ENCODE measurements around the gene MGAT1.

Gene MGAT1

GRCh38 chr5:180799902-180800801, 2.5 kb downstream of the MGAT1 start:
- H3K4me1 ChIP-seq (ENCODE audit: control insufficient read depth, insufficient read depth, low read length): peaks cover 83% of the 10 kb centered on the region
- no peaks in the 10 kb centered on the region for H3K9me3 ChIP-seq (ENCODE audit: control insufficient read depth, low read length)
- peak; percentile 70 for DNase-seq (ENCODE audit: low read depth)
- peaks cover 20% of the 10 kb centered on the region for H3K36me3 ChIP-seq (ENCODE audit: control insufficient read depth, insufficient read depth, low read length, severe bottlenecking)
- peak overlapping the region; percentile 98 for H3K4me3 ChIP-seq (ENCODE audit: low read length)
- peak overlapping the region; percentile 100 for H3K9ac ChIP-seq (ENCODE audit: low read length)
- H3K27me3 ChIP-seq (replicated peaks; ENCODE audit: control insufficient read depth, insufficient read depth, low read length): no peaks in the 10 kb centered on the region

- no peaks in the 10 kb centered on the region for H3K27me3 ChIP-seq (replicated peaks; ENCODE audit: control insufficient read depth, insufficient read depth, low read length)
- DNase-seq (ENCODE audit: low read depth): no peak
- peak overlapping the region; percentile 100 for H3K9ac ChIP-seq (ENCODE audit: low read length)
- H3K4me1 ChIP-seq (ENCODE audit: control insufficient read depth, insufficient read depth, low read length): peaks cover 80% of the 10 kb centered on the region
- peaks cover 27% of the 10 kb centered on the region for H3K36me3 ChIP-seq (ENCODE audit: control insufficient read depth, insufficient read depth, low read length, severe bottlenecking)
- no peaks in the 10 kb centered on the region for H3K9me3 ChIP-seq (ENCODE audit: control insufficient read depth, low read length)
- peak overlapping the region; percentile 98 for H3K4me3 ChIP-seq (ENCODE audit: low read length)
These were observed 3.4 kb downstream of the MGAT1 start for GRCh38 chr5:180799194-180799593.

- H3K4me1 ChIP-seq (ENCODE audit: control insufficient read depth, insufficient read depth, low read length): peaks cover 70% of the 10 kb centered on the region
- DNase-seq (ENCODE audit: low read depth): no peak
- H3K9ac ChIP-seq (ENCODE audit: low read length): peak overlapping the region; percentile 47
- H3K9me3 ChIP-seq (ENCODE audit: control insufficient read depth, low read length): no peaks in the 10 kb centered on the region
- peaks cover 32% of the 10 kb centered on the region for H3K36me3 ChIP-seq (ENCODE audit: control insufficient read depth, insufficient read depth, low read length, severe bottlenecking)
- H3K27me3 ChIP-seq (replicated peaks; ENCODE audit: control insufficient read depth, insufficient read depth, low read length): no peaks in the 10 kb centered on the region
- H3K4me3 ChIP-seq (ENCODE audit: low read length): peak overlapping the region; percentile 36
These were observed 4.4 kb downstream of the MGAT1 start for GRCh38 chr5:180798193-180798592.

- peaks cover 67% of the 10 kb centered on the region for H3K4me1 ChIP-seq (ENCODE audit: control insufficient read depth, insufficient read depth, low read length)
- no peaks in the 10 kb centered on the region for H3K9me3 ChIP-seq (ENCODE audit: control insufficient read depth, low read length)
- H3K27me3 ChIP-seq (replicated peaks; ENCODE audit: control insufficient read depth, insufficient read depth, low read length): no peaks in the 10 kb centered on the region
- H3K9ac ChIP-seq (ENCODE audit: low read length): peak overlapping the region; percentile 47
- peaks cover 37% of the 10 kb centered on the region for H3K36me3 ChIP-seq (ENCODE audit: control insufficient read depth, insufficient read depth, low read length, severe bottlenecking)
- H3K4me3 ChIP-seq (ENCODE audit: low read length): peak overlapping the region; percentile 36
- no peak for DNase-seq (ENCODE audit: low read depth)
These were observed 5.1 kb downstream of the MGAT1 start for GRCh38 chr5:180797256-180798192.

- Histone ChIP-seq H3K9me3 (ENCODE audit: control insufficient read depth, low read length) (no peaks in the 10 kb centered on the region), H3K4me3 (ENCODE audit: low read length) (no peak overlapping the region), H3K36me3 (ENCODE audit: control insufficient read depth, insufficient read depth, low read length, severe bottlenecking) (peaks cover 54% of the 10 kb centered on the region), H3K9ac (ENCODE audit: low read length) (no peak overlapping the region), H3K27me3 (replicated peaks; ENCODE audit: control insufficient read depth, insufficient read depth, low read length) (no peaks in the 10 kb centered on the region), H3K4me1 (ENCODE audit: control insufficient read depth, insufficient read depth, low read length) (peaks cover 57% of the 10 kb centered on the region)
- no peak for DNase-seq (ENCODE audit: low read depth)
These were observed 6.8 kb downstream of the MGAT1 start for GRCh38 chr5:180795771-180796313.

- H3K4me1 ChIP-seq (ENCODE audit: control insufficient read depth, insufficient read depth, low read length): peaks cover 28% of the 10 kb centered on the region
- no peaks in the 10 kb centered on the region for H3K9me3 ChIP-seq (ENCODE audit: control insufficient read depth, low read length)
- peaks cover 73% of the 10 kb centered on the region for H3K36me3 ChIP-seq (ENCODE audit: control insufficient read depth, insufficient read depth, low read length, severe bottlenecking)
- DNase-seq (ENCODE audit: low read depth): no peak
- no peaks in the 10 kb centered on the region for H3K27me3 ChIP-seq (replicated peaks; ENCODE audit: control insufficient read depth, insufficient read depth, low read length)
- no peak overlapping the region for H3K9ac ChIP-seq (ENCODE audit: low read length)
- H3K4me3 ChIP-seq (ENCODE audit: low read length): no peak overlapping the region
These were observed 9.7 kb downstream of the MGAT1 start for GRCh38 chr5:180792965-180793287.

- H3K27me3 ChIP-seq (replicated peaks; ENCODE audit: control insufficient read depth, insufficient read depth, low read length): no peaks in the 10 kb centered on the region
- peaks cover 24% of the 10 kb centered on the region for H3K4me1 ChIP-seq (ENCODE audit: control insufficient read depth, insufficient read depth, low read length)
- H3K4me3 ChIP-seq (ENCODE audit: low read length): no peak overlapping the region
- no peak overlapping the region for H3K9ac ChIP-seq (ENCODE audit: low read length)
- no peak for DNase-seq (ENCODE audit: low read depth)
- no peaks in the 10 kb centered on the region for H3K9me3 ChIP-seq (ENCODE audit: control insufficient read depth, low read length)
- H3K36me3 ChIP-seq (ENCODE audit: control insufficient read depth, insufficient read depth, low read length, severe bottlenecking): peaks cover 77% of the 10 kb centered on the region
These were observed 10.2 kb downstream of the MGAT1 start for GRCh38 chr5:180792287-180792964.

GRCh38 chr5:180791611-180792213, 10.9 kb downstream of the MGAT1 start:
- Histone ChIP-seq H3K9me3 (ENCODE audit: control insufficient read depth, low read length) (no peaks in the 10 kb centered on the region), H3K27me3 (replicated peaks; ENCODE audit: control insufficient read depth, insufficient read depth, low read length) (no peaks in the 10 kb centered on the region), H3K9ac (ENCODE audit: low read length) (no peak overlapping the region), H3K4me3 (ENCODE audit: low read length) (no peak overlapping the region), H3K4me1 (ENCODE audit: control insufficient read depth, insufficient read depth, low read length) (peaks cover 26% of the 10 kb centered on the region), H3K36me3 (ENCODE audit: control insufficient read depth, insufficient read depth, low read length, severe bottlenecking) (peaks cover 80% of the 10 kb centered on the region)
- no peak for DNase-seq (ENCODE audit: low read depth)

GRCh38 chr5:180790524-180790923, 12.1 kb downstream of the MGAT1 start:
- DNase-seq (ENCODE audit: low read depth): no peak
- Histone ChIP-seq H3K4me1 (ENCODE audit: control insufficient read depth, insufficient read depth, low read length) (peaks cover 27% of the 10 kb centered on the region), H3K36me3 (ENCODE audit: control insufficient read depth, insufficient read depth, low read length, severe bottlenecking) (peaks cover 71% of the 10 kb centered on the region), H3K9ac (ENCODE audit: low read length) (no peak overlapping the region), H3K9me3 (ENCODE audit: control insufficient read depth, low read length) (no peaks in the 10 kb centered on the region), H3K27me3 (replicated peaks; ENCODE audit: control insufficient read depth, insufficient read depth, low read length) (no peaks in the 10 kb centered on the region), H3K4me3 (ENCODE audit: low read length) (no peak overlapping the region)

GRCh38 chr5:180790020-180790419, 12.6 kb downstream of the MGAT1 start:
- peaks cover 66% of the 10 kb centered on the region for H3K36me3 ChIP-seq (ENCODE audit: control insufficient read depth, insufficient read depth, low read length, severe bottlenecking)
- H3K9ac ChIP-seq (ENCODE audit: low read length): no peak overlapping the region
- H3K4me1 ChIP-seq (ENCODE audit: control insufficient read depth, insufficient read depth, low read length): peaks cover 32% of the 10 kb centered on the region
- DNase-seq (ENCODE audit: low read depth): no peak
- H3K27me3 ChIP-seq (replicated peaks; ENCODE audit: control insufficient read depth, insufficient read depth, low read length): no peaks in the 10 kb centered on the region
- H3K4me3 ChIP-seq (ENCODE audit: low read length): no peak overlapping the region
- no peaks in the 10 kb centered on the region for H3K9me3 ChIP-seq (ENCODE audit: control insufficient read depth, low read length)
